Muscle layer of colon (tissue), 2 donors: ENCODE results near the gene CA7.
A peak's percentile ranks its signal among the peaks of the same experiment; 100 is the strongest.

Experiments used
- H3K27ac ChIP-seq: one replicate; pipeline ENCODE4 v1.7.0; 2013; ENCODE audit warnings: low read depth, mild to moderate bottlenecking, low read length, moderate library complexity
- H3K27me3 ChIP-seq, 2 donors: one replicate each; pipeline ENCODE4 v1.7.0; 2013; ENCODE audit warnings: low read length in 2 of 2, mild to moderate bottlenecking in 2 of 2; ENCODE audit not compliant: insufficient read depth in 2 of 2, control insufficient read depth in 1 of 2
- H3K36me3 ChIP-seq: one replicate; pipeline ENCODE4 v1.7.0; 2013; ENCODE audit warnings: mild to moderate bottlenecking, low read length; ENCODE audit not compliant: insufficient read depth
- H3K4me1 ChIP-seq: one replicate; pipeline ENCODE4 v1.7.0; 2013; ENCODE audit warnings: mild to moderate bottlenecking, low read length; ENCODE audit not compliant: insufficient read depth
- H3K4me3 ChIP-seq, 2 donors: one replicate each; pipeline ENCODE4 v1.7.0; 2013; ENCODE audit warnings: low read length in 2 of 2, low read depth in 1 of 2, mild to moderate bottlenecking in 1 of 2, moderate library complexity in 1 of 2
- H3K9ac ChIP-seq: one replicate; pipeline ENCODE4 v1.7.0; 2013; ENCODE audit warnings: low read length
- H3K9me3 ChIP-seq: one replicate; pipeline ENCODE4 v1.7.0; 2013; ENCODE audit warnings: mild to moderate bottlenecking, low read length
- donor health status: abdominal sarcoma.
- donor health status: Adenocarcinoma of cecum.

The CA7 gene

GRCh38 chr16:66832190-66832589 is 12.0 kb upstream of the CA7 start:
- Histone ChIP-seq H3K27me3 (no peaks in the 10 kb centered on the region), H3K36me3 (peaks cover 6% of the 10 kb centered on the region), H3K4me3 (no peak overlapping the region), H3K9me3 (no peaks in the 10 kb centered on the region), H3K9ac (no peak overlapping the region), H3K4me1 (peaks cover 15% of the 10 kb centered on the region), H3K27ac (no peak overlapping the region)

GRCh38 chr16:66832661-66833305 is 11.4 kb upstream of the CA7 start:
- Histone ChIP-seq H3K9ac (no peak overlapping the region), H3K4me1 (peaks cover 15% of the 10 kb centered on the region), H3K36me3 (peaks cover 3% of the 10 kb centered on the region), H3K27me3 (no peaks in the 10 kb centered on the region), H3K27ac (no peak overlapping the region), H3K9me3 (no peaks in the 10 kb centered on the region), H3K4me3 (no peak overlapping the region)

GRCh38 chr16:66834746-66835145 is 9.5 kb upstream of the CA7 start:
- H3K27me3 ChIP-seq, result no peaks in the 10 kb centered on the region
- peaks cover 3% of the 10 kb centered on the region for H3K4me1 ChIP-seq
- no peaks in the 10 kb centered on the region for H3K9me3 ChIP-seq
- H3K27ac ChIP-seq, result no peak overlapping the region
- no peak overlapping the region for H3K4me3 ChIP-seq
- no peaks in the 10 kb centered on the region for H3K36me3 ChIP-seq
- H3K9ac ChIP-seq, result no peak overlapping the region

- peaks cover 16 to 24% of the 10 kb centered on the region in 2 donors for H3K27me3 ChIP-seq
- H3K9ac ChIP-seq, result no peak overlapping the region
- H3K4me3 ChIP-seq, result no peak overlapping the region
- H3K4me1 ChIP-seq, result no peaks in the 10 kb centered on the region
- no peak overlapping the region for H3K27ac ChIP-seq
- H3K9me3 ChIP-seq, result no peaks in the 10 kb centered on the region
- no peaks in the 10 kb centered on the region for H3K36me3 ChIP-seq
Measured at GRCh38 chr16:66840883-66841282, 3.3 kb upstream of the CA7 start.

- H3K4me3 ChIP-seq, result no peak overlapping the region
- H3K27ac ChIP-seq, result no peak overlapping the region
- peaks cover 21 to 28% of the 10 kb centered on the region in 2 donors for H3K27me3 ChIP-seq
- no peaks in the 10 kb centered on the region for H3K4me1 ChIP-seq
- no peak overlapping the region for H3K9ac ChIP-seq
- no peaks in the 10 kb centered on the region for H3K36me3 ChIP-seq
- no peaks in the 10 kb centered on the region for H3K9me3 ChIP-seq
Measured at GRCh38 chr16:66841366-66841765, 2.8 kb upstream of the CA7 start.

GRCh38 chr16:66842765-66843164 is 1.4 kb upstream of the CA7 start:
- Histone ChIP-seq H3K9me3 (no peaks in the 10 kb centered on the region), H3K27ac (no peak overlapping the region), H3K36me3 (no peaks in the 10 kb centered on the region), H3K4me1 (no peaks in the 10 kb centered on the region), H3K9ac (no peak overlapping the region), H3K27me3 (peaks cover 24 to 35% of the 10 kb centered on the region in 2 donors), H3K4me3 (no peak overlapping the region)

GRCh38 chr16:66843191-66843590 is 1.0 kb upstream of the CA7 start:
- Histone ChIP-seq H3K27me3 (peaks cover 24 to 35% of the 10 kb centered on the region in 2 donors), H3K4me1 (no peaks in the 10 kb centered on the region), H3K9ac (no peak overlapping the region), H3K9me3 (no peaks in the 10 kb centered on the region), H3K4me3 (no peak overlapping the region), H3K36me3 (no peaks in the 10 kb centered on the region), H3K27ac (no peak overlapping the region)

GRCh38 chr16:66844009-66844341 is 239 bp upstream of the CA7 start:
- H3K27me3 ChIP-seq, result peaks cover 24 to 35% of the 10 kb centered on the region in 2 donors
- H3K9me3 ChIP-seq, result no peaks in the 10 kb centered on the region

GRCh38 chr16:66845080-66845410 is 831 bp downstream of the CA7 start:
- no peak overlapping the region for H3K9ac ChIP-seq
- H3K27ac ChIP-seq, result no peak overlapping the region
- H3K4me1 ChIP-seq, result no peaks in the 10 kb centered on the region
- H3K36me3 ChIP-seq, result no peaks in the 10 kb centered on the region
- H3K4me3 ChIP-seq, result peak overlapping the region in 1 of 2 donors; percentile 42
- H3K27me3 ChIP-seq, result peaks cover 24 to 35% of the 10 kb centered on the region in 2 donors
- no peaks in the 10 kb centered on the region for H3K9me3 ChIP-seq

More at GRCh38 chr16:66844009-66844341, 239 bp upstream of the CA7 start:
- Histone ChIP-seq H3K4me3 (peak overlapping the region; percentile 27 to 42), H3K36me3 (no peaks in the 10 kb centered on the region), H3K9ac (no peak overlapping the region), H3K27ac (no peak overlapping the region), H3K4me1 (no peaks in the 10 kb centered on the region)

GRCh38 chr16:66845791-66846221 is 1.6 kb downstream of the CA7 start:
- H3K4me1 ChIP-seq, result no peaks in the 10 kb centered on the region
- H3K36me3 ChIP-seq, result no peaks in the 10 kb centered on the region
- peaks cover 24 to 35% of the 10 kb centered on the region in 2 donors for H3K27me3 ChIP-seq
- no peak overlapping the region for H3K4me3 ChIP-seq
- no peak overlapping the region for H3K27ac ChIP-seq
- no peaks in the 10 kb centered on the region for H3K9me3 ChIP-seq
- no peak overlapping the region for H3K9ac ChIP-seq

- H3K4me1 ChIP-seq, result no peaks in the 10 kb centered on the region
- H3K4me3 ChIP-seq, result no peak overlapping the region
- H3K36me3 ChIP-seq, result no peaks in the 10 kb centered on the region
- H3K27me3 ChIP-seq, result peaks cover 24 to 35% of the 10 kb centered on the region in 2 donors
- H3K9ac ChIP-seq, result no peak overlapping the region
- H3K27ac ChIP-seq, result no peak overlapping the region
- no peaks in the 10 kb centered on the region for H3K9me3 ChIP-seq
Measured at GRCh38 chr16:66846266-66846665, 2.1 kb downstream of the CA7 start.

GRCh38 chr16:66846831-66847230 is 2.6 kb downstream of the CA7 start:
- Histone ChIP-seq H3K4me1 (no peaks in the 10 kb centered on the region), H3K9ac (no peak overlapping the region), H3K27ac (no peak overlapping the region), H3K9me3 (no peaks in the 10 kb centered on the region), H3K4me3 (no peak overlapping the region), H3K27me3 (peaks cover 24 to 35% of the 10 kb centered on the region in 2 donors), H3K36me3 (no peaks in the 10 kb centered on the region)
